Ectodermal cell (in vitro differentiated cells): ENCODE data around the gene DMC1.

Source experiments
- H3K27ac ChIP-seq: 2 replicates; pipeline ENCODE4 v1.7.0; 2013; ENCODE audit warnings: mild to moderate bottlenecking, low read depth, low read length; ENCODE audit not compliant: insufficient read depth, poor library complexity, severe bottlenecking
- H3K27me3 ChIP-seq: 2 replicates; pipeline ENCODE4 v1.7.0; 2013; ENCODE audit warnings: mild to moderate bottlenecking, low read length; ENCODE audit not compliant: insufficient read depth, control insufficient read depth, poor library complexity, severe bottlenecking
- H3K36me3 ChIP-seq: one replicate; pipeline ENCODE4 v1.7.0; 2013; ENCODE audit warnings: low read length; ENCODE audit not compliant: control insufficient read depth, insufficient read depth
- H3K4me1 ChIP-seq: one replicate; pipeline ENCODE4 v1.7.0; 2013; ENCODE audit warnings: low read length; ENCODE audit not compliant: control insufficient read depth, insufficient read depth
- H3K4me3 ChIP-seq: 2 replicates; pipeline ENCODE4 v1.7.0; 2013; ENCODE audit warnings: low read depth, low read length, control low read depth; ENCODE audit not compliant: insufficient read depth
- H3K9me3 ChIP-seq: 2 replicates; pipeline ENCODE4 v1.7.0; 2013; ENCODE audit warnings: mild to moderate bottlenecking, low read length, moderate library complexity; ENCODE audit not compliant: control insufficient read depth
- WGBS, 2 experiments: methylation state at CpG; one replicate each; pipeline ENCODE4 v1.1.7; 2013; ENCODE audit warnings: missing lambda C conversion rate in 2 of 2; 5-methylcytosine and 5-hydroxymethylcytosine counted together

DMC1 gene

GRCh38 chr22:38523479-38523878 lies 46.5 kb downstream of the DMC1 start:
- no peaks in the 10 kb centered on the region for H3K4me1 ChIP-seq
- 93 to 95% methylated on average over 5 of the region's 5 CpGs for WGBS, 2 experiments
- H3K27me3 ChIP-seq, result no peaks in the 10 kb centered on the region
- H3K4me3 ChIP-seq, result no peak overlapping the region
- H3K36me3 ChIP-seq, result no peaks in the 10 kb centered on the region
- no peak overlapping the region for H3K27ac ChIP-seq
- no peaks in the 10 kb centered on the region for H3K9me3 ChIP-seq

GRCh38 chr22:38523029-38523428 lies 47.0 kb downstream of the DMC1 start:
- H3K9me3 ChIP-seq, result no peaks in the 10 kb centered on the region
- no peaks in the 10 kb centered on the region for H3K4me1 ChIP-seq
- no peak overlapping the region for H3K27ac ChIP-seq
- H3K4me3 ChIP-seq, result no peak overlapping the region
- no peaks in the 10 kb centered on the region for H3K36me3 ChIP-seq
- 94% methylated on average over 3 of the region's 3 CpGs for WGBS, 2 experiments
- H3K27me3 ChIP-seq, result no peaks in the 10 kb centered on the region

GRCh38 chr22:38519453-38520250 lies 50.3 kb downstream of the DMC1 start:
- Histone ChIP-seq H3K9me3 (no peaks in the 10 kb centered on the region), H3K36me3 (no peaks in the 10 kb centered on the region), H3K27ac (no peak overlapping the region), H3K4me3 (no peak overlapping the region), H3K4me1 (no peaks in the 10 kb centered on the region), H3K27me3 (no peaks in the 10 kb centered on the region)
- WGBS, 2 experiments, result 91 to 100% methylated on average over 1 of the region's 2 CpGs

- Histone ChIP-seq H3K4me1 (no peaks in the 10 kb centered on the region), H3K36me3 (no peaks in the 10 kb centered on the region), H3K9me3 (no peaks in the 10 kb centered on the region), H3K27ac (no peak overlapping the region), H3K4me3 (no peak overlapping the region), H3K27me3 (no peaks in the 10 kb centered on the region)
- WGBS, 2 experiments, result 86 to 88% methylated on average over 4 of the region's 4 CpGs
Observed at GRCh38 chr22:38518620-38519019, 51.4 kb downstream of the DMC1 start.

GRCh38 chr22:38513063-38513462 lies 56.9 kb downstream of the DMC1 start:
- Histone ChIP-seq H3K9me3 (no peaks in the 10 kb centered on the region), H3K4me3 (no peak overlapping the region), H3K4me1 (no peaks in the 10 kb centered on the region), H3K27ac (no peak overlapping the region), H3K36me3 (no peaks in the 10 kb centered on the region), H3K27me3 (no peaks in the 10 kb centered on the region)
- WGBS, 2 experiments, result 64 to 71% methylated on average over 1 of the region's 1 CpG

GRCh38 chr22:38510416-38510970 lies 59.5 kb downstream of the DMC1 start:
- Histone ChIP-seq H3K27me3 (no peaks in the 10 kb centered on the region), H3K4me1 (peaks cover 3% of the 10 kb centered on the region), H3K36me3 (no peaks in the 10 kb centered on the region), H3K27ac (no peak overlapping the region), H3K4me3 (no peak overlapping the region), H3K9me3 (no peaks in the 10 kb centered on the region)
- WGBS, 2 experiments, result 91 to 97% methylated on average over 4 to 5 of the region's 5 CpGs

- H3K36me3 ChIP-seq, result peaks cover 9% of the 10 kb centered on the region
- 4% methylated on average over 83 of the region's 83 CpGs for WGBS, 2 experiments
- peaks cover 3% of the 10 kb centered on the region for H3K4me1 ChIP-seq
- peak within 1 kb of the TSS; percentile 87 for H3K4me3 ChIP-seq
- no peaks in the 10 kb centered on the region for H3K27me3 ChIP-seq
- H3K9me3 ChIP-seq, result no peaks in the 10 kb centered on the region
- H3K27ac ChIP-seq, result peak within 1 kb of the TSS; percentile 100
Observed at GRCh38 chr22:38506118-38506962, 63.6 kb downstream of the DMC1 start, which contains the start of gene DDX17. Gene DDX17, minus strand, starts transcription at chr22:38506311.

- Histone ChIP-seq H3K9me3 (no peaks in the 10 kb centered on the region), H3K27ac (peak overlapping the region; percentile 100), H3K4me1 (peaks cover 3% of the 10 kb centered on the region), H3K36me3 (peaks cover 15% of the 10 kb centered on the region), H3K27me3 (no peaks in the 10 kb centered on the region), H3K4me3 (peak overlapping the region; percentile 87)
- 0 to 1% methylated on average over 69 of the region's 69 CpGs for WGBS, 2 experiments
Observed at GRCh38 chr22:38505541-38506117, 64.4 kb downstream of the DMC1 start.

- H3K27ac ChIP-seq, result peak overlapping the region; percentile 100
- peak overlapping the region; percentile 87 for H3K4me3 ChIP-seq
- WGBS, 2 experiments, result 1 to 2% methylated on average over 32 to 35 of the region's 35 CpGs
- no peaks in the 10 kb centered on the region for H3K27me3 ChIP-seq
- H3K9me3 ChIP-seq, result no peaks in the 10 kb centered on the region
- peaks cover 15% of the 10 kb centered on the region for H3K36me3 ChIP-seq
- H3K4me1 ChIP-seq, result peaks cover 3% of the 10 kb centered on the region
Observed at GRCh38 chr22:38504731-38505540, 65.0 kb downstream of the DMC1 start.
